ENCODE data around the gene DPP6.

DPP6 gene

DNA sequence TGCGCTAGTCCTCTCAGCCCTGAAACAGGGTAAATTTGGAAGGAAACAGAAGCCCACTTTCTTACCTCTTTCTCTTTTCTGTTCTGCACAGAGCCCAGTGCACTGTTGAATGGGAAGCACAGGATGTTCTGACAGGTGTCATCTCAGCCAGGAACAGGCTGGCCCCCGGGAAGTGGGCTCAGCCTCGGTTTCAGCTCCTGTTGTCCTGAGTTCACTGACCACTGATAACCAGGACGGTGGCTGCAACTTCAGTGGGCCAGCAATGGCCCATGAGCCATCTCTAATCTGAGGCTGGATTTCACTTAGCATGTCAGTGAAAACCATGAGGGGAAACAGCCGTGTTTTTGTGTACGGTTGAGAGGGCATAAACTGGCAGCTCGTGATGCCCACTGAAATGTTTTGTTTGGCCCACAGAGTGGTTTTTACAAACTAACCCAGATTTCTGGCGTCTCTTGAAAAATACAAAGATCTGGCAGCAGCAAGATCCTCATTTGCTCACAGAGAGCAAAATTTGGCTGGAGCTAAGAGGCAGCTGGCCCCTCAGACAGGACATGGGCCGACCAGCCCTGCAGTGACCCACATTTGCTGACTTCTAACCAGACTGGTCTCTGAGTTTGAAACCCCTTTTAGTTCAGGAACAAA, 494.9 kb downstream of the DPP6 start:
- H3K4me3 ChIP-seq (ENCODE audit: low read depth, low read length), result no peak overlapping the region
- TF ChIP-seq, protein P1, sequence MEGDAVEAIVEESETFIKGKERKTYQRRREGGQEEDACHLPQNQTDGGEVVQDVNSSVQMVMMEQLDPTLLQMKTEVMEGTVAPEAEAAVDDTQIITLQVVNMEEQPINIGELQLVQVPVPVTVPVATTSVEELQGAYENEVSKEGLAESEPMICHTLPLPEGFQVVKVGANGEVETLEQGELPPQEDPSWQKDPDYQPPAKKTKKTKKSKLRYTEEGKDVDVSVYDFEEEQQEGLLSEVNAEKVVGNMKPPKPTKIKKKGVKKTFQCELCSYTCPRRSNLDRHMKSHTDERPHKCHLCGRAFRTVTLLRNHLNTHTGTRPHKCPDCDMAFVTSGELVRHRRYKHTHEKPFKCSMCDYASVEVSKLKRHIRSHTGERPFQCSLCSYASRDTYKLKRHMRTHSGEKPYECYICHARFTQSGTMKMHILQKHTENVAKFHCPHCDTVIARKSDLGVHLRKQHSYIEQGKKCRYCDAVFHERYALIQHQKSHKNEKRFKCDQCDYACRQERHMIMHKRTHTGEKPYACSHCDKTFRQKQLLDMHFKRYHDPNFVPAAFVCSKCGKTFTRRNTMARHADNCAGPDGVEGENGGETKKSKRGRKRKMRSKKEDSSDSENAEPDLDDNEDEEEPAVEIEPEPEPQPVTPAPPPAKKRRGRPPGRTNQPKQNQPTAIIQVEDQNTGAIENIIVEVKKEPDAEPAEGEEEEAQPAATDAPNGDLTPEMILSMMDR (IDR thresholded peaks at IDR 0.05; ENCODE audit: low read depth, low read length, missing control alignments), result no peak
- no peak for DNase-seq (ENCODE audit: low read depth)

- TF ChIP-seq, protein P1 (IDR thresholded peaks at IDR 0.05; ENCODE audit: low read depth, low read length, missing control alignments), result no peak
- H3K4me3 ChIP-seq (ENCODE audit: low read depth, low read length), result no peak overlapping the region
- no peak for DNase-seq (ENCODE audit: low read depth)
These were observed 501.6 kb downstream of the DPP6 start for GRCh38 chr7:154553711-154554265.

- TF ChIP-seq, protein P1 (IDR thresholded peaks at IDR 0.05; ENCODE audit: low read depth, low read length, missing control alignments), result no peak
- DNase-seq (ENCODE audit: low read depth), result no peak
These were observed 507.3 kb downstream of the DPP6 start for GRCh38 chr7:154559454-154559853.

DNA sequence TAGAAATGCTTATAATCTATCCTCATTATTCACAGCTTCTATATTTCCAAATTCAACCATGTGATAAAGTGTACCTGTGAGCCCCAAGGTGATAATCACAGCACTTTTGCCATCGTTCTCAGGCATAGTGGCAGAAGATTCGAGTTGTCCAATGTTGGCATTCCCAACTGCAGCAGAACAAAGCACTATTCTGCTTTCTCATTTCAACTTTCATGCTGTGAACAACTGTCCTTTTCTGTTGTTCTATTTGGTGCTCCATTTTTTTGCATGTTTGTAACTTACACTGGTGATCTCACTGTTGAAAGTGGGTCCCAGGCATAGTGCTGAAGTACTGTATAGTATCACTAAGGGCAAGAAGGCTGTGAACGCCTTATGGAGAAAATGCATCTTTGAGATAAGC, 512.5 kb downstream of the DPP6 start:
- TF ChIP-seq, protein P1 (IDR thresholded peaks at IDR 0.05; ENCODE audit: low read depth, low read length, missing control alignments), result no peak
- no peak overlapping the region for H3K4me3 ChIP-seq (ENCODE audit: low read depth, low read length)
- DNase-seq (ENCODE audit: low read depth), result no peak

More at GRCh38 chr7:154559454-154559853, 507.3 kb downstream of the DPP6 start:
- no peak overlapping the region for H3K4me3 ChIP-seq (ENCODE audit: low read depth, low read length)

DNA sequence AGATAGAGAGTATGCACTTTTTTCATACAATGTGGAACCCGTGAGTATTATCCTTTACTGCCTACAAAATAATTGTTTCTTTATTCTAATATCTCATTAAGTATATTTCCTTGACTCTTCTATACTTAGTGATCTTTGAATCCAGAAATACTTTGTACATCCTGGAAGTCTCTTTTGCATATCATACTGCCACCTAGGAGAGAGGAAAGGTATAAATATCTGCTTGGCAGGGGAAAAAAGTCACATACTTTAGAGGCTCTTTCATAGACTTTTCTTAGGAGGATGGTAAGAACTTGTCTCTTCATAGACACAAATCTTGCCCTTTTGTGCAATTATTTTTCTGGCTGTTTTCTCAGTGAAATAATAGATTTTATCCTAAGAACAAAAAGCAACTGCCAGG, 514.7 kb downstream of the DPP6 start:
- TF ChIP-seq, protein P1 (IDR thresholded peaks at IDR 0.05; ENCODE audit: low read depth, low read length, missing control alignments), result no peak
- no peak for DNase-seq (ENCODE audit: low read depth)
- H3K4me3 ChIP-seq (ENCODE audit: low read depth, low read length), result no peak overlapping the region

DNA sequence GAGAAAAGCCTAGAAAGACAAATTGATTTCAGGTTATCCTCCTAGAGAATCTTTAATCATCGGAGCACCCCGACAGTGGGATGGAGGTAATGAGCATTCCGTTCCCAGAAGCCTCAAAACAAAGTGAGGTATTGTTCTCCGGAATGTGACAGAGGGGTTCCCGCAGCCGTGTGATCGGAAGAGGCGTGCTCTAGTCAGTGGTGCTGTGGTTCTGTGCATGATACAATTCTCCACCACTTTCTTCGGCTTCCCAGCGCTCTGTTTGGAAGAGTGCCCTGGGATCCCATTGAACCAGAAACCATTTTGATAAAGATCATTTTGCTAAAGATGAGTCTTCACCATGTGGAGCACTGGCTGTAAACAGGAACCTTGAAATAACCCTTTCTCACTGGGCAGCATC, 516.1 kb downstream of the DPP6 start:
- TF ChIP-seq, protein P1 (IDR thresholded peaks at IDR 0.05; ENCODE audit: low read depth, low read length, missing control alignments), result no peak
- H3K4me3 ChIP-seq (ENCODE audit: low read depth, low read length), result no peak overlapping the region
- no peak for DNase-seq (ENCODE audit: low read depth)

- no peak for DNase-seq (ENCODE audit: low read depth)
- H3K4me3 ChIP-seq (ENCODE audit: low read depth, low read length), result no peak overlapping the region
- TF ChIP-seq, protein P1 (IDR thresholded peaks at IDR 0.05; ENCODE audit: low read depth, low read length, missing control alignments), result no peak
These were observed 517.7 kb downstream of the DPP6 start for GRCh38 chr7:154569916-154570315.
